Stimulated activated CD8-positive, alpha-beta memory T cell treated with anti-CD3 and anti-CD28 coated beads, Interleukin-15, amount 100 ng/mL, for 24 hours (primary cell): ENCODE results near the gene RNF4.
A peak's percentile ranks its signal among the peaks of the same experiment; 100 is the strongest.
"Not testable (repeated sequence)": the region's sequence is repeated elsewhere in the genome, so short reads cannot be mapped to it uniquely, and the experiment has no call there.

Experiments used
- DNase-seq: peaks from one replicate; pipeline ENCODE4 v3.0.0-alpha.2; 2020; ENCODE audit warnings: low read depth

RNF4 gene

DNA sequence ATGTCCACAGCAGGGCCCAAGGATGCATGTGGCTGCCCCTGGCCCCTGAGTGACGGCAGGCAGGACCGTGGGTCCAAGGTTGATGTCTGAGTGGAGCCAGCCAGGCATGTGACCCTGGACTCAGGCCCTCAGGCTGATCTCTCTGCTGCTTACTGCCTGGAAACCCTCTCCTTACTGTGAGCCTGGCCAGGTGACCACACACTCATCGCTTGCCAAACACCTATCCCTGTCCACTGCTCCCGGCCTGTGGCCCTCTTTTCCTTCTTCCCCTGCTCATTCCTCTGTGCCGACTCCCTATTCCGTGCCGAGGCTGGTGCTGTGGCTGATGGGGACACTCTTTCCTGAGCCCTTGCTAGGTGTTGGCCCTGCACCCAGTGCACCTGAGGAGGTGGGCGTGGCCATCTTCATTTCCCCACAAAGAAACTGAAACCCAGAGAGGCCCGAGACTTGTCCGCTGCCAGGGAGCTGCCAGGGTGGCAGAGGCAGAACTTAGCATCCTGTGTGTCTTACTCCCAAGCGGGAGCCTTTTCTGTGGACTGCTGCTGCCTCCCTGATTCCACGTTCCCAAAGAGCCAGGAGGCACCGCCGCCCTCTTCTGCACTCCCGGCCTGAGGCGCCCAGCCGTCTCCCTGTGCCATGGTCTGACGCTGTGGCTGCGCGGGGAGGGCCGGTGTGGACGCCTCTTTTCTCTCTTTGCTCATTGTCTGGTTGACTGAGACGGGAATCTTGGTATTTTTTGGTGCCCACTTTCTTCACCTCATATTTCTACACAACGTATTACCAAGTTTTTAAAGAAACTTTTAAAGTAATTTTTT lies 11.2 kb upstream of the RNF4 start:
- no peak for DNase-seq

DNA sequence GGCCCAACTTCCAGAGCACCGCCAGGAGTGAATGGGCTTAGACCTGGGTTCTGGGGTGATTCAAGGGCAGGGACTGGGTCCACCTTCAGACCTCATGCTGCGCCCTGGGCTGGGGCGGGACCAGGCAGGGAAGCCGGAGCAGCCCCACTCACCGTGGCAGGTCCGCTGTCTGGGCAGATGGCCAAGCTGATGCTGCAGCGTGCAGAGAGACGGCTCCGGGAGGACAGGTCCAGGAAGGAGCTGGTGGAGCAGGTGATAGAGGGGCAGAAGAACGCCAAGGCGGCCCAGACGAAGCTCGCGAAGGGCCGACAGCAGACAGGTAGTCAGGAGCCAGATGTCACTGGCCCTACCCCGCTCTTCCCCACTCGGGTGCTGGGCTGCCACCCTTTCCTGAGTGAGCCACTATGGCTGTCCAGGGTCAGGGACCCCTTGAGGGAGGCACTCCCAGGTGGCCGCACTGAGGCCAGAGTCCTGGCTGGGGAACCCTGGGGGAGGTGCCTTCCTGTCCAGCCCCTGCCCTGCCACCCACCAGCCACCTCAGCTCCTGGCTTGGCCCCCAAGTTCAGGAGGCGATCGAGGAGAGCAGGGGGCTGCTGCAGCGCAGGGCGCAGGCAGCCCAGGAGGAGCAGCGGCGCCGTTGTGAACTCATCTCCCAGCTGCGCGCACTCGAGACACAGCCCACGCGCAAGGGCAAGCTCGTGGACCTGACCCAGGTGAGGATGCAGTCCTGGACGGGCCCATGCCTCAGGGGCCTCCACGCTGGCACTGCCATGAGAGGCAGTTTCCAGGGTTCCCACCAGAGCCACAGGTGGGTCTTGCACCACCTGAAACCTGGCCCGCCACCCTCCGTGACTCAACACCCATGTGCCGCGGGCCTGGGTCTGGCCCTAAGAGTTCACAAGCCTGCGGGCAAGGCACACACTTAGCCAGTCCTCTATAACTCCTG lies 10.1 kb upstream of the RNF4 start:
- no peak for DNase-seq

DNA sequence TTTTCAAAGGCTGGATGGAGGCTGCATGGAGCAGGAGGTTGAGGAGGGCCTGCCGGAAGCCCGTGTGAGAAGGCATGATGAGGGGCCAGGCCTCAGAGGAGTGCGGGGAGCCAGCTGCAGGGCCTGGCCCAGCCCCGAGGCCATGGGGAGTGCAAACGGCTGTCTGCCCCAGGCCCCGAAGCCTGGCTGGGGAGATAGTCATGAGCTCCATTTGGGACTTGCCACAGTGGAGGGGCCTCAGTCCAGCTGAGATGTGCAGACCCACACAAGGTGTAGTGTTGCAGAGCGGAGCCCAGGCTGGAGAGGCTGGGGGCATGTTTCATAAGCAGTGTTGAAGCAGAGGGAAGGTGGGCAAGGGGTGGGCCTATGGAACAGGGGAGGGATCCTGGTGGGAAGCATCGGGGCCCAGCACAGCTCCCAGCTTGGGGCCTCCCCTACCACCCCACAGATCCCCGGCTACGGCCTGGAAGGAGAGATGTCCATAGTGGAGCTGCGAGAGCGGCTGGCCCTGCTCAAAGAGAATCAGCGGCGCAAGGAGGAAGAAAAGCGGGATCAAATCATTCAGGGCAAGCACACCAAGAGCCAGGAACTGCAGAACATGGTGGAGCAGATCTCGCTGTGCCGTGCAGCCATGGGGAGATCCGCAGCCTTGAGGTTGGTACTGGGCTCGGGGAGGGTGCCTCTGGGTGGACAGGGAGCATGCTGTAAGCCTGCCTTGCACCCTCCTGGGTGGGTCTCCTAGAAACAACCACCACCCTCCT lies 9.1 kb upstream of the RNF4 start:
- DNase-seq = no peak

DNA sequence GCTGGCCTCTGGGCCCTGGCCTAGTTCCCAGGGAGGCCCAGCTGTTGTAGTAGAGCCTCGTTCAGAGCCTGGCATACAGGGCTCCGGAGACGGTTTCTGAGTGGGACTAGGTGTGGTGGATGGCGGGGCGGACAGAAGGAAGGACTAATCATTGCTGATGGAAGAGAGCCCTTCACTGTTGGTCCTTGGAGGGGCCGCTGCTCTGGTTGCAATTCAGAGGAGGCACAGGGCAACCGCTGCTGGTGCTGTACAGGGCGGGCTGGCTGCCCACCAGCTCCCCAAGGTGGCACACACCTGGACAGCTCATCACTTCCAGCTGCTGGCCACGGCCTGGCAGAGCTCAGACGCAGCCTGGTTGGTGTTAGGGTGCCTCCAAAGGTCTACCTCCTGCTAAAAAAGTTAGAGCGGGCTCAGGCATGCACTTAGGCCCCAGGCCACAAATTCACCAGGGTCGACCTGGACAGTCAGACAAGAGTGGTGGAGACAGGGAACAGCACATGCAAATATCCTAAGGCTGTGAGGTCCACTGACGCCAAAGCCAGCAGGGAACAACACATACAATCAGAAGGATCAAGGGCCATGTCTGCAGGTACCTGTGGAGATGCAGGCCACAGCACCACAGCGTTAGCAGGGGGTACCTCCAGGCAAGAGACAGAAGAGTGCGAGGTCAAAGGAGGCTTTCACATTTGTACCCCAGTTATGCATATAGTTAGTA lies 7.5 kb upstream of the RNF4 start:
- DNase-seq = no peak

DNA sequence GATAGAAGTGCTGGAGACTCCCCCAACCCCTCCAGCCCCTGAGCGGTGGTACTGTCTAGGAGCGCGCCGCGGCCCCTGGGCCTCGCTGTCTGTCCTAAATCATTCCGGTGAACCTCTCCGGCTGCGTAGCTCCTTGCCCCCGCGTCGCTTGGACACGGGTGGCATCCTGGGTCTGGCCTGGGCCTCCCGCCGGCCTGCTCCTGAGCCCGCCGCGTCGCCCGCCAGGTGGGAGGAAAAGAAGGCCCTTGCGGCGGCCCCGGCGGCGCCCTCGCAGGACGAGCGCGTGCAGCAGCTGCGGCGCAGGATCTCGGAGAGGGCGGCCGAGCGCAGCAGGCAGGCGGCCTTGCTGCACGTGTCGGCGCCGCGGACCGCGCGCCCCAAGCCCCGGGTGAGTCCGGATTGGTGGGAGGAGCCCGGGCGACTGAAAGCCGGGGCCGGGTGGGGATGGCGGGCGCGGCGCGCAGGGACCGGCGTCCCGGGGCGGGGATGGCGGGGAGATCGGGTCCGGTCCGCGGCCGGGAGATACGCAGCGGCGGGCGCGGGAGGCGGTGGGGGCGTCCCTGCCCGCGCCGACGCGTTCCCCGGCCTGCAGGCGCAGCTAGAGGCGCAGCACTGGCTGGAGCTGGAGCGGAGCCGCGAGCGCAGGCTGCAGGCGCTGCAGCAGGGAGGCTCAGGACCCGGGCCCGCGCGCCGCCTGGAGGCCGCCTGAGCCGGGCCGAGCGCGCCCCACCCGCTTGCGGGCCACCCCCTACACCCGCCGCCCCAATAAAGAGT lies 6.5 kb upstream of the RNF4 start:
- peak; percentile 33 for DNase-seq

DNA sequence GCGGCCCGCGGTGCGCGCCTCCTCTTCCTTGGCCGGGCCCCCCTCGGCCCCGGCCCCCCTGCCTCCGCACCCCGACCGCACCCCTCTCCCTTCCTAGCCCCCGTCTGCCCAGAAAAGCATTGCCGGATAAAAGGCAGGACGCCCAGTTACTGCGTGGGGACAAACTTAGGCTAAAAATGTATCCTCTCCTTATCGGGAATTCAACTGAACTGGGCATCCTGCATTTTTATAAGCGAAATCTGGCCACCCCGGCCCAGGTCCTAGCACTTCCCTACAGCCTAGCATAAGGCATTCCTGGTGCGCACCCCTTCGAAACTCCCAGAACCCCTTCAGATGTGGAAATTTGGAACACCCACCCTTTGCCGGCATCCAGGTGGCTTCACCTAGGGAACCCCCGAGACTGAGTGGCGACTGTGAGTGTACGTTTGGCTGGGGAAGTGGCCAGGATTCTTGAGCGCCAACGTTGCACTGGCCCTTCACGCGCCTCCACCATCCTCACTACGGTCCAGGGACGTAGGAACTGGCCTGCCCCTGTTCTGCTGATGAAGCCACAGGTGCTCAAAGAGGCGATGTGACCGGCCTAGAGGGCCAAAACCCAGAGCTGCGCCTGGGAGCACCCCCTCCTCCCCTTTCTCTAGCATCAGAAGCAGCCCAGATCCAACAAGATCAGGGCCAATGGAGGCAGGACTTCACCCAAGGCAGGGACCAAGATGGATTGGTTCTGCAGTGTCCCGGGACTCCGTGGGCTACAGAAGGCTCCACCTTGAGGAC lies 5.7 kb upstream of the RNF4 start:
- no peak for DNase-seq

DNA sequence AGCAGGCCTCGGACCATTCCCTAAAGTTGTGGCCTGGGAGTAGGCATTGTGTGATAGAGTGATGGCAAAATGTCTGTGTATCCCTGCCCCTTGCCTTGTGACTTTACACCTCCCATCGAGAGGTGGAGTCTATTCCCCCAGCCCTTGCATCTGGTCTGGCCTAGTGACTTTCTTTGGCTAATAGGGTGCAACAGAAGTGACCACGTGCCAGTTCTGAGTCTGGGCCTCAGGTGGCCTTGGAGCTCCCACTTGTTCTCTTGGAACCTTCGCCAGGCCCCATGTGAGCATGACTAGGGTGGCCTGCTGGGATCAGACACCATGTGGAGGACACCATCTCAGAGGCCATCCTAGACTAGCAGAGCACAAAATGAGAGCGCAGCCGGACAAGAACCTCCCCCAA lies 3.9 kb upstream of the RNF4 start:
- no peak for DNase-seq

DNA sequence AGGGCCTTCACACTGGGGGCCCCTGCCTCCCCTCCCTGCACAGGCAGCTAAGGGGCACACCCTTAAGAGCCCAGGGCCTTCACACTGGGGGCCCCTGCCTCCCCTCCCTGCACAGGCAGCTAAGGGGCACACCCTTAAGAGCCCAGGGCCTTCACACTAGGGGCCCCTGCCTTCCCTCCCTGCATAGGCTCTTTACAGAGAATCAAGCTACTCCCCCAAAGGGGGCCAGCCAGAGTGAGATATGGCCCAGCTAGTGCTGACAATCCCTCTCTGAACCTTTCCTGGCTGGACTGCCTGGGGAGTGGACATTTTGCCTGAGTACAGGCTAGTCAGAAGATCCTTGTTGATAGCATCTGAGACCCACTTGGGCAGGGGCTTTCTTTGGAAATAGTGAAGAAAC lies 3.4 kb upstream of the RNF4 start:
- not testable (repeated sequence) for DNase-seq

DNA sequence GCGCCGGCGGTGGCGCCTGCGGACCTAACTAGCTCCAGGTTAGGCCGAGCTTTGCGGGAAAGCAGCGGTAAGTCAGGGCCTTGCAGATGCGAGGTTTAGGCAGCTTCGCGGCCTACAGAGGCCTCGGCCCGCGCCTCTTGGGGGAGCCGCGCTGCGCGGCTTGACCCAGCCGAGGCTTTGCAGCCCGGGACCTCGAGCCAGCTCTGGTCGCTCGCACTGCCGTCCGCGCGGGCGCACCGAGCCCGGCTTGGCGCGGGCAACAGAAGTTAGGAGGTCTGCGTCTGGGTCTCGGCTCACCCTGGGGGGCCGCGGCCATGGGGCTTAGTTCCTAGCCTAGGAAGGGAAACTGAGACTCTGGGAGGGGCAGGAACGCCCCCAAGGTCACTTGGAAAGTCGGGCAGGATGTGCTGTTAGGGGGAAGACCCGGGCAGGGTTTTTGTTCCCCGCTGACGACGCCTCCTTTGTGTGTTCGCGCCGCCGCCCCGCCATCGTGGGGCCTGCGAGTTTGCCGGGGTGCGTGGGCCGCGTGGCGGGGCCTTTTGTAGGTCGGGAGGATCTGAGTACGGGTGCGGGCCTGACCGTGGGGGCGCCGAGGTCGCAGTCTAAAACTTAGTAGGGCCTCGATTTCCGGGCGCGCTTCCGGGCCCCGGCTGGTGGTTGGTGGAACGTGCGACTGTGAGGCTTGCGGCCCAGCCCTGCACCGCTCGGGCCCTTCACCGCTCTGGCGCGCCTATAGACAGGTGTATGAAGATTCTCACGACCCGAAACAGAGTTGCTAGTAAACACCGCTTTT lies 482 bp downstream of the RNF4 start:
- peak; percentile 47 for DNase-seq

DNA sequence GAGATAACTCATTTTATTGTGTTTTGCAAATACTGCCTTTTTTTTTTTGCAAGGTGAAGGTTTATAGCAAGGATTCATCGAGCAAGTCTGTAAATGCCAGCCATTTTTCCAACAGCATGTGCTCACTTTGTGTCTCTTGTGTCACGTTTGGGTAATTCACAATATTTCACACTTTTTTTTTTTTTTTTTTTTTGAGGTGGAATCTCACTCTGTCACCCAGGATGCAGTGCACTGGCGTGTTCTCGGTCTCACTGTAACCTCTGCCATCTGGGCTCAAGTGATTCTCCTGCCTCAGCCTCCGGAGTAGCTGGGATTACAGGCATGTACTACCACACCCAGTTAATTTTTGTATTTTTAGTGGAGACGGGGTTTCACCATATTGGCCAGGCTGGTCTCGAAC lies 1.9 kb downstream of the RNF4 start:
- no peak for DNase-seq

DNA sequence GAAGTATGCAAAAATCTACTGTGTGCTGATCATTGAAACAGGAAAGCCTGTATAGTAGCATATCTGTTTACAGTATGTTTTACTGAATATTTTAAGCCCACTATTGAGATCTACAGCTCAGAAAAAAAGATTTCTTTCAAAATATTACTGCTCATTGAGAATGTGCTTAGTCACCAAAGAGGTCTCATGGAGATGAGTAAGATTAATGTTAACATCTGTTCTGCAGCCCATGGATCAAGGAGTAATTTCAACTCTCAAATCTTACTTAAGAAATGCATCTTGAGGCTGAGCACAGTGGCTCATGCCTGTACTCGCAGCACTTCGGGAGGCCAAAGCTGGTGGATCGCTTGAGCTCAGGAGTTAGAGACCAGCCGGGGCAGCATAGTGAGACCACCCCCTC lies 3.3 kb downstream of the RNF4 start:
- DNase-seq = no peak

DNA sequence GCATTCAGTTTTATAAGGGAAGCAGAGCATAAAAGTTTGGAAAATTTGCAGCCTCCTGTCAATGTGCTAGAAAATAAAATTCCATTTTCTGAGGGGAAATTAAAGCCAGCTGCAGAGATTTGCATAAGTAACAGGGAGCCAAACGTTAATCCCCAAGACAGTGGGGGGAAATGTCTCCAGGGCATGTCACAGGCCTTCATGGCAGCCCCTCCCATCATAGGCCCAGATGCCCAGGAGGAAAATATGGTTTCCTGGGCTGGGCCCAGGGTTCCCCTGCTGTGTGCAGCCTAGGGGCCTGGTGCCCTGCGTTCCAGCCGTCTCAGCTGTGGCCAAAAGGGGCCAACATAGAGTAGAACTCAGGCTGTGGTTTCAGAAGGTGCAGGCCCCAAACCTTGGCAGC lies 9.3 kb downstream of the RNF4 start:
- no peak for DNase-seq

DNA sequence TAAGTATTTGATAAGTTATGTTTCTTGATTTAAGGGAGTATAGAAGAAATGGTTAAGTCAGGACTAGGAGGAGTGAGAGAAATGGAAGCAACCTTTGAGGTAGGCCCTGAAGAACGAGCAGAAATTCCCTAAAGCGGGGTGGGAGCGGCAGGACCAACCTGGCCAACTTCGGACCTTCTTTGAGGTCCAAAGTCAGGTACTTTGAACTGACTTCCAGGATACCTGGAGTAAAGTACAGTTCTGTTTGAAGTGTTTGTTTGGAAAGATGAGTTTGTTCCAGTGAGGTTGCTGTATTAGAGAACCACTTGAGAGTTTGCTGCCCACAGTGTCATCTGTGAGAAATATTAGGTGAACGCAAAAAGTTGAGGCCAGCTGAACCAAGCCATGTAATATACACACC lies 11.7 kb downstream of the RNF4 start:
- no peak for DNase-seq

DNA sequence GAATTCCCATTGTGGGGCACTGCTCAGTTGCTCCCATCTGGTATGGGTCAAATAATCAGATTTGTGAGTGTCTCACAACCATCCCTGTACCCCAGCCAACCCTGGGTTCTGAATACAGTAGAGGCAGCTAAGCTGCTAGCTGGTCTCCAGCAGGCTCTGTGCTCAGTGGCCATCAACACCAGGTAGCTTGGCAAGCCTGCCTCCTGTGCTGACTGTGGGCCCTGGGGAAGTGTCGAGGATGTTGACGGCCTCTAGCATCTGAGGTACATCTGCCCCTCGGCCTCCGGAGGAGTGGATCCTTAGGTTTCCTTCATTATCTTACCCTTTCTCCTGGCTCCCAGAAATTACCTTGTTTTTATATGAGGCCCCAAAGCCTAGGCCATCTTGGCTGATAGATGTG lies 13.3 kb downstream of the RNF4 start:
- DNase-seq = no peak

DNA sequence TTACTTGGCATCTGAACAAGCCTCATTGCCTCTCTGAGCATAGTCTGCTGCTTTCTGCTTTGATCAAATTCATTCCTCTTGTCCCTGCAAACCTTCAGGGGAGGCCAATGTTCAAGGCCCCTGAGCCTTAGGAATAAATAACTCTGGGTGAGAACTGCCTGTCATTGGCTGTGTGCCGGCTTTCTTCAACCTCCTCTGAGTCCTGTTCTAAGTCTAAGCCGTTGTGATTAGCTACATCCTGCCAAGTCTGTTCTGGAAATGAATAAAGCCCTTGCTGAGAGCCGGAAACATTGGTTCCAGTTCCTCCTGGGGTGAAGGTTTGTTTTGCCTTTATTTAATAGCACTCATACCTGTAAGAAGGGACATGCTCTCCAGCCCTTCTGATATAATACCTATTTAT lies 13.8 kb downstream of the RNF4 start:
- no peak for DNase-seq

DNA sequence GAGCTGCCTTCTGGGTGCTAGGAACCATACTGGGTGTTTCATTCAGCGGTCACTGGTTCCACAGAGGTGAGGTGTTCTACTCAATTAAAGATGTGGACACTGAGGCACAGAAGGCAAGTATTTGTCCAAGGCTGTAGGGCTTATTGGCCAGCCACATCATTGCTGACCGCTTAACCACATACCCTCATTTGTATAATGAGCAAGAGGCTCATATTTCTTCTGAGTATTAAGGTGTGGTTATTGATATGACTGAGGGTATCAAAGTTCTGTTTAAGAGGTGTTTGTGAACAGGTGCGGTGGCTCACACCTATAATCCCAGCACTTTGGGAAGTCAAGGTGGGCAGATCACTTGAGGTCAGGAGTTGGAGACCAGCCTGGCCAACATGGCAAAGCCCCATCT lies 14.3 kb downstream of the RNF4 start:
- no peak for DNase-seq

DNA sequence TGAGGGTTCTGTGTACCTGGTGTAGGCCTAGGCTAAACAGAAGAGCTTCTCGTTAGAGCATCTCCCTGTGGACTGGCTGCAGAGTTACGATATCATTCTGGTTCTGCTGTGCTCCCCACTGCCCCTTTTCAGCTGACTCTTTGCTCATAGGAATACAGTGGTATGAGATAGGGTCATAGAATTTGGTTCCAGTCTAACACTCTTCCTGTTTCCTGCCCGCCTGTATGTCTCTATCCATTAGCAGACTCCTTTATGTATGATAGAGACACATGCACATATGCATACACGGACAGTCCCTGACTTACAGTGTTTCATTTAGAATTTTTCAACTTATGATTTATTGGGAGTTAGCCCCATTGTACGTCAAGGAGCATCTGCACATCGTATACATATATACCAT lies 15.3 kb downstream of the RNF4 start:
- no peak for DNase-seq

DNA sequence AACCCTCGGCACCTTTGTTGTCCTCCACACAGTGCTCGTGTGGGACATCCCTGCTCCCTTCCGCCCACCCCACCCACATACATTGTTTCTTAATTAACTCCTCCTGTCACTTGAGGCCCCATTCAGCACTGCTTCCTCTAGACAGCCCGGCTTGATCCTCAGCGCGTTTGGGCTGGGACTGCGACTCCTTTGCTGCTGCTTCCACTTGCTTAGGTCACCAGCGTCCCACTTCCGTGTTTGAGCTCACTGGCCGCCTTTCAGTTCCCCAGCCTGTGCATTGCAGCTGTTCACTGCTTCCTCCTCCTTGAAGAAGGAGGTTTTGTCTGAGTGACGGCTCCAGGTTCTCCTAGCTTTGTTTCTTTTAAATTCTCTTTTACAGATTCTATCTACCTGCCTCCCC lies 16.1 kb downstream of the RNF4 start:
- DNase-seq = peak; percentile 21

DNA sequence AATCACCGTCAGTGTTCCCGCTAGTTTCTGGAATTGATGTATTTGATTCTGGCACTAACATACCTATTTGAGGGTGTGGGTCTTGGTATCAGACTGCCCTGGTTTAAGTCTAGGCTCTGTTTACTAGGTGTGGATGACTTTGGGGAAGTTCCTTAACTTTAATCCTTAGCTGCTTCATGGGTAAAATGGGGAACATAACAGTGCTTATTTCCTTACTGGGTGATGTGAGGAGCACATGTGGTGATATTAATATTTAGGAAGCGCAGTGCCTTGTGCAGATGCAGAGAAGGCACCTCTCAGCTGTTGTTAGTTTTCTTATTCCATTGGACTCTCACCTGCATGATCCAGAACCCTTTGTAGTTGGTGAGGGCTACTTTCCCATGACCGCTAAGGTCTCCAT lies 17.1 kb downstream of the RNF4 start:
- no peak for DNase-seq

DNA sequence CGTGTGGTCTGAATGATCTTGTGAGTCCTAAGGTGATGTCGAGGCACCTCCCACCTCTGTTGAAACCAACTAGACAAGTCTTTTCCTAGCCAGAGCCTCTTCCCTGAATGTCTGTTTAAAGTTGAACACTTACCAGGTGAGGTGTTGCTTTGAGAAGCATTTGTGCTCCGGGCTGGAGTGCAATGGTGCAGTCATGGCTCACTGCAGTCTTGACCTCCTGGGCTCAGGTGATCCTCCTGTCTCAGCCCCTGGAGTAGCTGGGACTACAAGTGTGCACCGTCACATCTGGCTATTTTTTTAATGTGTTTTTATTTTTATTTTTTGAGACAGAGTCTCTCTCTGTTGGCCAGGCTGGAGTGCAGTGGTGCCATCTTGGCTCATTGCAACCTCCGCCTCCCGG lies 18.1 kb downstream of the RNF4 start:
- DNase-seq = no peak
